ENCODE results near the gene TVP23A. TPM values are rescaled to one million over a fixed set of nuclear protein-coding genes. Genes with fewer than 3 reads are reported as not detected.
A peak's percentile ranks its signal among the peaks of the same experiment; 100 is the strongest.

The TVP23A gene
- total RNA-seq, 1 experiment from 2014 or later, result 3.1 TPM

DNA sequence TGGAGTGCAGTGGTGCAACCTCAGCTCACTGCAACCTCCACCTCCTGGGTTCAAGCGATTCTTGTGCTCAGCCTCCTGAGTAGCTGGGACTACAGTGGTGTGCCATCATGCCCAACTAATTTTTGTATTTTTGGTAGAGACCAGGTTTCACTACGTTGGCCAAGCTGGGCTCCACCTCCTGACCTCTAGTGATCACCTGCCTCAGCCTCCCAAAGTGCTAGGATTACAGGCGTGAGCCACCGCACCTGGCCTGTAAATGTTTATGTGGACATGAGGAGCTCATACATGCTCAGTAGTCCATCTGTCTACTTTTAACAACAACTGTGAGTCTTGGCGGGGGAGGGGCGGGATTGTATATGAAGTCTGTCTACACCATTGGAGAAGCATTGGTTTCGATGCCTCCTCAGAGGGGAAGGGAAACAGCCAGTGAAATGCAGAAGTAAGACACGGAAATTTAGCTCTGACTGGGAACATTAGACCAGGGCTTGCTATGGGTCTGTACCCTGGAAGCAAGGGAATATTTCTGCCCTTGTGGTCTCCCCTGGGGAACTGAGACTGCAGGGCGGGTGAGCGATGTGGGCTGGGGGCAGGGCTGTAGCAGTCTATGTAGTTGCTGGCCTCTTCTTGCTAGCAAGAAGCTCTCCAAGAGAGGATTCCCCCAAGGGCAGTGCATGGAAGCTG lies 65.6 kb downstream of the TVP23A start:
- no peak overlapping the region for H3T11ph ChIP-seq (ENCODE audit: low read length)
- H3K9ac ChIP-seq (ENCODE audit: extremely low read depth, insufficient read length, low read length), result no peak overlapping the region
- H3K4me3 Mint-ChIP-seq, result no peak overlapping the region
- no peak overlapping the region for H3K56ac ChIP-seq (ENCODE audit: insufficient read length, low read depth, low read length)
- H3K4me2 ChIP-seq (ENCODE audit: insufficient read depth, insufficient read length, low read length), result no peak overlapping the region
- H2BK12ac ChIP-seq (ENCODE audit: insufficient read length, low read depth, low read length), result no peak overlapping the region
- no peak overlapping the region for H4K8ac ChIP-seq (replicated peaks; ENCODE audit: insufficient read length, low read depth, low read length)
- H3K4me1 ChIP-seq (ENCODE audit: insufficient read depth, low read length), result no peaks in the 10 kb centered on the region
- H3K36me3 Mint-ChIP-seq (ENCODE audit: insufficient read depth in 1 of 3, low read depth in 3 of 3), result peaks cover 4 to 53% (median 12%) of the 10 kb centered on the region in 3 experiments; a peak in 5 of 7 replicates
- no peaks in the 10 kb centered on the region for H3K9me3 Mint-ChIP-seq
- no peak overlapping the region for H4K91ac ChIP-seq (ENCODE audit: insufficient read length, low read depth, low read length)
- H3K4me1 Mint-ChIP-seq, result no peaks in the 10 kb centered on the region
- H3K27me3 ChIP-seq (ENCODE audit: insufficient read depth, low read length), result no peaks in the 10 kb centered on the region
- no peaks in the 10 kb centered on the region; the same call in 1 of the 2 replicates for H3K79me2 ChIP-seq (ENCODE audit: insufficient read depth, low read length)
- H3K23ac ChIP-seq (ENCODE audit: insufficient read length, low read depth, low read length), result no peak overlapping the region
- H4K20me1 ChIP-seq (ENCODE audit: control insufficient read depth, insufficient read depth, insufficient read length), result no peaks in the 10 kb centered on the region
- H3K18ac ChIP-seq (ENCODE audit: insufficient read length, low read depth, low read length), result no peak overlapping the region
- no peak overlapping the region for H3K27ac ChIP-seq (ENCODE audit: insufficient read length, low read depth, low read length)
- TF ChIP-seq, protein P1, sequence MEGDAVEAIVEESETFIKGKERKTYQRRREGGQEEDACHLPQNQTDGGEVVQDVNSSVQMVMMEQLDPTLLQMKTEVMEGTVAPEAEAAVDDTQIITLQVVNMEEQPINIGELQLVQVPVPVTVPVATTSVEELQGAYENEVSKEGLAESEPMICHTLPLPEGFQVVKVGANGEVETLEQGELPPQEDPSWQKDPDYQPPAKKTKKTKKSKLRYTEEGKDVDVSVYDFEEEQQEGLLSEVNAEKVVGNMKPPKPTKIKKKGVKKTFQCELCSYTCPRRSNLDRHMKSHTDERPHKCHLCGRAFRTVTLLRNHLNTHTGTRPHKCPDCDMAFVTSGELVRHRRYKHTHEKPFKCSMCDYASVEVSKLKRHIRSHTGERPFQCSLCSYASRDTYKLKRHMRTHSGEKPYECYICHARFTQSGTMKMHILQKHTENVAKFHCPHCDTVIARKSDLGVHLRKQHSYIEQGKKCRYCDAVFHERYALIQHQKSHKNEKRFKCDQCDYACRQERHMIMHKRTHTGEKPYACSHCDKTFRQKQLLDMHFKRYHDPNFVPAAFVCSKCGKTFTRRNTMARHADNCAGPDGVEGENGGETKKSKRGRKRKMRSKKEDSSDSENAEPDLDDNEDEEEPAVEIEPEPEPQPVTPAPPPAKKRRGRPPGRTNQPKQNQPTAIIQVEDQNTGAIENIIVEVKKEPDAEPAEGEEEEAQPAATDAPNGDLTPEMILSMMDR (conservative IDR thresholded peaks at IDR 0.05), result no peak
- no peak overlapping the region for H3K4ac ChIP-seq (ENCODE audit: low read depth, low read length)
- H2BK120ac ChIP-seq (ENCODE audit: low read depth, low read length, poor library complexity, severe bottlenecking), result no peak overlapping the region
- no peak overlapping the region for H2BK5ac ChIP-seq (ENCODE audit: insufficient read length, low read length)
- H2BK20ac ChIP-seq (ENCODE audit: low read depth, low read length, poor library complexity, severe bottlenecking), result no peak overlapping the region
- H4K5ac ChIP-seq (ENCODE audit: insufficient read length, low read depth, low read length), result no peak overlapping the region
- H3K14ac ChIP-seq (ENCODE audit: insufficient read depth, low read length), result no peak overlapping the region
- no peak overlapping the region for H2AFZ ChIP-seq (ENCODE audit: low read length)
- no peaks in the 10 kb centered on the region for H3K79me1 ChIP-seq (ENCODE audit: insufficient read depth, low read depth, low read length, poor library complexity, severe bottlenecking)
- H3K9me3 ChIP-seq (ENCODE audit: control insufficient read depth, low read depth, low read length), result no peaks in the 10 kb centered on the region
- no peaks in the 10 kb centered on the region for H3K27me3 Mint-ChIP-seq (ENCODE audit: low read depth)
- no peaks in the 10 kb centered on the region for H3K23me2 ChIP-seq (ENCODE audit: insufficient read length, low read depth, low read length, poor library complexity, severe bottlenecking)
- H3K27ac Mint-ChIP-seq, result peak overlapping the region in 1 of 3 experiments; percentile 49; a peak in 1 of 7 replicates
- no CpG with 5 or more reads among the region's 10 CpGs for WGBS (ENCODE audit: extremely low coverage, insufficient read length, low lambda C conversion rate)
- no peak overlapping the region for H2BK15ac ChIP-seq (ENCODE audit: low read depth, low read length)
- no peak overlapping the region for H2AK5ac ChIP-seq (ENCODE audit: insufficient read length, low read length)
- DNase-seq, result no peak
